ENCODE measurements around the gene SCN7A.

Gene SCN7A

DNA sequence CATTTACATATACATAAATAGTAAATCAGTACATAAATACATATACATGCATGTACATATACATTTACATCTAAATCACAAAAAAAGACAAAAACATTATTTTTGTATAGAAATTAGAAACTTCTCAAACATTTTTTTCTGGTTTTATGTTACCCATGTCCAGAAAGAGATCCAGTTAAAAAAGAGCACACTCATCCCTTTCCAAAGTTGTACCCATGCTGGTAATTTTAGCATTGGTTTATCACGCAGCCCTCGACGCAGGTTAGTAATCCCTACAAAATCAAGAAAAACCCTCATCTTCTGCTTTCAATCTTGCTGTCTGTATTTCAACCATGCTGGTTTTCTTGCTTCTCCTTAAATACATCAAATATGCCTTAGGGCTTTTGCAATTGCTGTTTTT is 128.8 kb downstream of the SCN7A start:
- TF ChIP-seq SIN3A (IDR thresholded peaks at IDR 0.05; ENCODE audit: borderline replicate concordance, insufficient read depth, low read length) (no peak), POLR2AphosphoS5 (IDR thresholded peaks at IDR 0.05; ENCODE audit: low read depth, low read length) (no peak), TAF1 (IDR thresholded peaks at IDR 0.05; ENCODE audit: borderline replicate concordance, insufficient read depth, low read length) (no peak), FOXP2 (optimal IDR thresholded peaks at IDR 0.05; ENCODE audit: borderline replicate concordance, extremely low read depth, extremely low read length, insufficient read depth) (no peak)
- TF ChIP-seq, protein P1, sequence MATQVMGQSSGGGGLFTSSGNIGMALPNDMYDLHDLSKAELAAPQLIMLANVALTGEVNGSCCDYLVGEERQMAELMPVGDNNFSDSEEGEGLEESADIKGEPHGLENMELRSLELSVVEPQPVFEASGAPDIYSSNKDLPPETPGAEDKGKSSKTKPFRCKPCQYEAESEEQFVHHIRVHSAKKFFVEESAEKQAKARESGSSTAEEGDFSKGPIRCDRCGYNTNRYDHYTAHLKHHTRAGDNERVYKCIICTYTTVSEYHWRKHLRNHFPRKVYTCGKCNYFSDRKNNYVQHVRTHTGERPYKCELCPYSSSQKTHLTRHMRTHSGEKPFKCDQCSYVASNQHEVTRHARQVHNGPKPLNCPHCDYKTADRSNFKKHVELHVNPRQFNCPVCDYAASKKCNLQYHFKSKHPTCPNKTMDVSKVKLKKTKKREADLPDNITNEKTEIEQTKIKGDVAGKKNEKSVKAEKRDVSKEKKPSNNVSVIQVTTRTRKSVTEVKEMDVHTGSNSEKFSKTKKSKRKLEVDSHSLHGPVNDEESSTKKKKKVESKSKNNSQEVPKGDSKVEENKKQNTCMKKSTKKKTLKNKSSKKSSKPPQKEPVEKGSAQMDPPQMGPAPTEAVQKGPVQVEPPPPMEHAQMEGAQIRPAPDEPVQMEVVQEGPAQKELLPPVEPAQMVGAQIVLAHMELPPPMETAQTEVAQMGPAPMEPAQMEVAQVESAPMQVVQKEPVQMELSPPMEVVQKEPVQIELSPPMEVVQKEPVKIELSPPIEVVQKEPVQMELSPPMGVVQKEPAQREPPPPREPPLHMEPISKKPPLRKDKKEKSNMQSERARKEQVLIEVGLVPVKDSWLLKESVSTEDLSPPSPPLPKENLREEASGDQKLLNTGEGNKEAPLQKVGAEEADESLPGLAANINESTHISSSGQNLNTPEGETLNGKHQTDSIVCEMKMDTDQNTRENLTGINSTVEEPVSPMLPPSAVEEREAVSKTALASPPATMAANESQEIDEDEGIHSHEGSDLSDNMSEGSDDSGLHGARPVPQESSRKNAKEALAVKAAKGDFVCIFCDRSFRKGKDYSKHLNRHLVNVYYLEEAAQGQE (IDR thresholded peaks at IDR 0.05; ENCODE audit: insufficient read depth in 1 of 2, low read depth in 2 of 2, low read length in 2 of 2) = no peak

DNA sequence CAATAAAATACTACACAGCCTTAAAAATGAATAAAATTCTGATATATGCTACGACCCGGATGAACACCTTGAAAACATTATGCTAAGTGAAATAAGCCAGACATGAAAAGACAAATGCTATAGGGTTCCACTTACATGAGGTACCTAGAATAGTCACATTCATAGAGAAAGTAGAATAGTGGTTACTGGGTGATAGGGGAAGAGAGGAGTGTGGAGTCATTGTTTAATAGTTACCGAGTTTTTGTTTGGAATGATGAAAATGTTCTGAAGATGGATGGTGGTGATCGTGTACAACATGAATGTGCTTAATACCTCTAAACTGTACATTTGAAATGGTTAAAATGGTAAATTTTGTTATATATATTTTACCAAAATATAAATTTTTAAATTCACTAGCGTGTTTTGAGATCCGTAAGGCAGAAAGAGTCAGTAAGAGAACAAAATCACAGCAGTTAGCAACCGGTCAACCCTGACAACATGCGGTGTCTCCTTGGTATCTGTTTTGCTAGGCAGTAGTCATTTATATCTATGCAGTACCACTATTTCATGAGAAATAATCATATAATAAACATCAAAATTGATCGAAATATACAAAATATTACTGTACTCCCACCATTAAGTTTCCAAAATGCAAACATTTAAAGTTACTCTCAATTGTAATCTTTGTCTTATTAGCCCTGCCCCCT is 129.4 kb downstream of the SCN7A start:
- no peak for TF ChIP-seq POLR2AphosphoS5 (IDR thresholded peaks at IDR 0.05; ENCODE audit: low read depth, low read length)
- no peak for TF ChIP-seq TAF1 (IDR thresholded peaks at IDR 0.05; ENCODE audit: borderline replicate concordance, insufficient read depth, low read length)
- no peak for TF ChIP-seq FOXP2 (optimal IDR thresholded peaks at IDR 0.05; ENCODE audit: borderline replicate concordance, extremely low read depth, extremely low read length, insufficient read depth)
- TF ChIP-seq SIN3A (IDR thresholded peaks at IDR 0.05; ENCODE audit: borderline replicate concordance, insufficient read depth, low read length) = no peak
- TF ChIP-seq, protein P1 (IDR thresholded peaks at IDR 0.05; ENCODE audit: insufficient read depth in 1 of 2, low read depth in 2 of 2, low read length in 2 of 2) = no peak

DNA sequence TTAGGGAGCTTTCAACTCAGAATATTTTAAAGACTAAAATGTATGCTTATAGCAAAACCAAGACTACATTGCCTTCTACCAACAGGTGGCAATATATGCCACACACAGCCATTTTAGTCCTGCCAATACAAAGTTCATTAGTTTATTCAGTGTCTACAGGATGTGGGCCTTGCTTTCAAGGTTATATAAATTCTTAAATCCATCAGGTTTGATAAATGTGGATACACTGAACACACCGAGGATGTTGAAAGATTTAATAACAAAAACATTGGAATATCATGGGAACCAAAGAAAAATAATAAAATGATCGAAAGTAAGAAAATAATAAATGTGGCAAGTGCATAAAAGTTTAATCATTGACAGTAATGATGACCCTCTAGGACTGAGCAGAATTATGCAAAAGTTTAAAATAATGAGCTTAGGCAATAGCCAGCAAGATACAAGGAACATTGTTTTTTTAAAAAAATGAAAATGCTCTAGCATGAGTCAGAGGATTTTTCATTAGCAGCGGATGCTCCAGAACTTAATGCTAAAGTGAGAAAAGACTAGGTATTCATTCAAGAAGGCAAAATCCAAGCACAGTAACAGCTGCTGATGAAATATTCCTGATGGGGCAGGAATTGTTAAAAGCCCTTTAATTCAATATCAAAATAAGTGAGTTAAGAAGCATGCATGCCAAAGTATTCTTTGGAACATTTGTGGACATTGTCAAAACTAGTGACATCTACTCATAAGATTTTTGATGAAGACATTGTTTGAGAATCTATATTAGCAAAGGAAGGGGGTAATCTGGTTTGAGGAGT is 132.5 kb downstream of the SCN7A start:
- no peak for TF ChIP-seq SIN3A (IDR thresholded peaks at IDR 0.05; ENCODE audit: borderline replicate concordance, insufficient read depth, low read length)
- TF ChIP-seq TAF1 (IDR thresholded peaks at IDR 0.05; ENCODE audit: borderline replicate concordance, insufficient read depth, low read length) = no peak
- no peak for TF ChIP-seq POLR2AphosphoS5 (IDR thresholded peaks at IDR 0.05; ENCODE audit: low read depth, low read length)
- TF ChIP-seq, protein P1 (IDR thresholded peaks at IDR 0.05; ENCODE audit: insufficient read depth in 1 of 2, low read depth in 2 of 2, low read length in 2 of 2) = no peak
- no peak for TF ChIP-seq FOXP2 (optimal IDR thresholded peaks at IDR 0.05; ENCODE audit: borderline replicate concordance, extremely low read depth, extremely low read length, insufficient read depth)

DNA sequence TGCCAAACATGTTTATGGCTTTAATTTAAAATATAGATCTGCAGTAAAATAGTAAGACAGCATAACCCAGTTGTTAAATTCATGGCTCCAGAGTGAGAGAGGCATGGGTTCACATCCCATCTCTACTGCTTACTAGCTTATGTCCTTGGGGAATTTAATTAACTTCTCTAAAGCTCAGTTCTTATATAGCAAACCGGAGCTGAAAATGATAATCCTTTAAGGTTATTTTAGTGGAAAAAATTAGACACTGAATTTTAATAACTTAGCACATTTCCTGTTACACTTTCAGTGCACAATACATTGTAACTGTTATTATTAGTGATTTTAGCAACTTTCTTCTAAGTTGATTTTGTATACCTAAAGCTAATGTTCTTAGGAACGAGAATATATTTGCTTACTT is 133.1 kb downstream of the SCN7A start:
- TF ChIP-seq, protein P1 (IDR thresholded peaks at IDR 0.05; ENCODE audit: insufficient read depth in 1 of 2, low read depth in 2 of 2, low read length in 2 of 2) = no peak
- TF ChIP-seq TAF1 (IDR thresholded peaks at IDR 0.05; ENCODE audit: borderline replicate concordance, insufficient read depth, low read length) (no peak), FOXP2 (optimal IDR thresholded peaks at IDR 0.05; ENCODE audit: borderline replicate concordance, extremely low read depth, extremely low read length, insufficient read depth) (no peak), SIN3A (IDR thresholded peaks at IDR 0.05; ENCODE audit: borderline replicate concordance, insufficient read depth, low read length) (no peak), POLR2AphosphoS5 (IDR thresholded peaks at IDR 0.05; ENCODE audit: low read depth, low read length) (no peak)

All from PFSK-1 (cell line).